GM18907 (cell line): ENCODE measurements around the gene KL.
A peak's percentile ranks its signal among the peaks of the same experiment; 100 is the strongest.

Source experiments
- ATAC-seq: cut with Tn5 transposase; IDR thresholded peaks from one replicate; pipeline ENCODE4 v1.9.1; 2021; ENCODE audit warnings: mild to moderate bottlenecking, moderate library complexity; ENCODE audit not compliant: unreplicated experiment

KL gene

DNA sequence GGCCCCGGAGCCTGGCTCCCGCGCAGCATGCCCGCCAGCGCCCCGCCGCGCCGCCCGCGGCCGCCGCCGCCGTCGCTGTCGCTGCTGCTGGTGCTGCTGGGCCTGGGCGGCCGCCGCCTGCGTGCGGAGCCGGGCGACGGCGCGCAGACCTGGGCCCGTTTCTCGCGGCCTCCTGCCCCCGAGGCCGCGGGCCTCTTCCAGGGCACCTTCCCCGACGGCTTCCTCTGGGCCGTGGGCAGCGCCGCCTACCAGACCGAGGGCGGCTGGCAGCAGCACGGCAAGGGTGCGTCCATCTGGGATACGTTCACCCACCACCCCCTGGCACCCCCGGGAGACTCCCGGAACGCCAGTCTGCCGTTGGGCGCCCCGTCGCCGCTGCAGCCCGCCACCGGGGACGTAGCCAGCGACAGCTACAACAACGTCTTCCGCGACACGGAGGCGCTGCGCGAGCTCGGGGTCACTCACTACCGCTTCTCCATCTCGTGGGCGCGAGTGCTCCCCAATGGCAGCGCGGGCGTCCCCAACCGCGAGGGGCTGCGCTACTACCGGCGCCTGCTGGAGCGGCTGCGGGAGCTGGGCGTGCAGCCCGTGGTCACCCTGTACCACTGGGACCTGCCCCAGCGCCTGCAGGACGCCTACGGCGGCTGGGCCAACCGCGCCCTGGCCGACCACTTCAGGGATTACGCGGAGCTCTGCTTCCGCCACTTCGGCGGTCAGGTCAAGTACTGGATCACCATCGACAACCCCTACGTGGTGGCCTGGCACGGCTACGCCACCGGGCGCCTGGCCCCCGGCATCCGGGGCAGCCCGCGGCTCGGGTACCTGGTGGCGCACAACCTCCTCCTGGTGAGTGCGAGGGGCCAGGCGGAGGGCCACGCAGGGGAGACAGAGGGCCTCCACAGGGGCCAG, at the start of gene KL:
TSS of gene KL (plus strand) at position 10 of the 909 bp plus-strand sequence. CDS start at position 28, 18 bp downstream.
- peak; percentile 45 for ATAC-seq

GRCh38 chr13:32967584-32968182, 48.5 kb upstream of the KL start:
- no peak for ATAC-seq

- ATAC-seq = no peak
Observed at GRCh38 chr13:32968316-32968715, 47.9 kb upstream of the KL start.

DNA sequence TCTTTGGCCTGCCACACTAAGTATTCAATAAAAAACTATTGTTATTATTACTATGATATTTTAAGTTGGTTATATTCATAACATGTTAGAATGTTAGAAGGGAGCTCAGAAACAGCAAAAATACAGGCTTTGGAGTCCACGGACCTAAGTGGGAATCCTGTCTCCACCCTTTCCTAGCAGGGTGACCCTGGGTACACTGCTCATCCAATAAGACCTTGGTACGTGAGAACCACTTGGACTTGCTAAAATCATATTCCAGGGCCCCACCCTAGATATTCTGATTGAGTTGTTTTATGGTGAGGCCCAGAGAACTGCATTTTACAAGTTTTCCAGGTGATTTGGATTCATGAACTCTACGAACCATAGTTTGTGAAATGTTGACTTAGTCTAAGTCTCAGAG, 47.4 kb upstream of the KL start:
- no peak for ATAC-seq

DNA sequence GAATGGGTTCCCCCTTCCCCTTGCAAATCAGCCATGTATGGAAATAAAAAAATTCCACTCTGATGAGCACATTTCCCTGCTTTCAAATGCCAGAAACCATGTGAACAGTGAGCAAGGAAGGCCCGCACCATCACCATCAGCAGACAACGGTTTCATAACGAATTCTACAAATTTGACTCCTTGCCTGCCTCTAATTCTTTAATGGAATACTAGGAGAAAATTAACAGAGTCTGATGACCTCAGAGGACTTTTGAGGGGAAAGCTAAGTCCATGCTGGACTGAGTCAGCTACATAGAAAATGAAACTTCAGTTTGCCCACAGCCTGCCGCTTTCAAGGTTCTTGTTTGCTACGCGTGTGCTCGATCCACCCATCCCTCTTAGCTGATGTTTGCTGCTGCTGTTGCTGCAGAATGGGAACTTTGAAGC, 46.7 kb upstream of the KL start:
- peak; percentile 93 for ATAC-seq

DNA sequence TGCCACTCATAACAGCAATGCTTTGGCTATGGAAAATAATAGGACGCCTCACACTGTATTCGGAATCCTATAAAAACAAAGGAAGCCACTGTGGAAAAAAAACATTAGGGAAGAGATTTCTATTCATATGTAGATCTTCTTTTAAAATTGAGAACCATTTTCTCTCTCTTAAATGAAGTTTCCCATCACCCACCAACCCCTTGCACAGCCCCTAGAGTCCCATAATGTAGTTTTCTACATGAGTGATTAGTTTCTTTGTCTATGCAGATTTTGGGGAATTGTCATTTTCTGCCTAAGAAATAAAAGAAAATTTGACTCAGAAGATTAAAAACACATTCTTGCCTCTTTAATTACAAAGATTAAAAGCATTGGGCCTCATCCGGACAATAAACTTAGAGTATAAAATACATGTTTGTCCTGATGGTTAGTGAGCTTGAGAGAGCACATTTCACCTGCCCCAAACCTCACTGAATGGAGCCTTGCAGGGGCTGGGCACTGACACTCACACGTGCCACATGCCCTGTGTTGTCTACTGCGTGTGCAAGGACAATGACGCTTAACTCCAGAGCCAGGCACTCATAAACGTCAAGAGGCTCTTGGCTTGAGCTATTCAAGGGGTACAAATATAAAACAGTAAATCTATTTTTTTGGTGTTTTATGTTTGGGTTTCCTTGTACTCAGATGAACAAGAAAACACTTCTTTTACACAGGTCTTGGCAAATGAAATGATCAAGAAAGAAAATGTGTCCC, 40.0 kb upstream of the KL start:
- no peak for ATAC-seq

- ATAC-seq = no peak
Observed at GRCh38 chr13:32976912-32977311, 39.3 kb upstream of the KL start.

- ATAC-seq = no peak
Observed at GRCh38 chr13:32977321-32977720, 38.9 kb upstream of the KL start.

- no peak for ATAC-seq
Observed at GRCh38 chr13:32978278-32978677, 37.9 kb upstream of the KL start.

GRCh38 chr13:32983058-32983457, 33.2 kb upstream of the KL start:
- no peak for ATAC-seq

DNA sequence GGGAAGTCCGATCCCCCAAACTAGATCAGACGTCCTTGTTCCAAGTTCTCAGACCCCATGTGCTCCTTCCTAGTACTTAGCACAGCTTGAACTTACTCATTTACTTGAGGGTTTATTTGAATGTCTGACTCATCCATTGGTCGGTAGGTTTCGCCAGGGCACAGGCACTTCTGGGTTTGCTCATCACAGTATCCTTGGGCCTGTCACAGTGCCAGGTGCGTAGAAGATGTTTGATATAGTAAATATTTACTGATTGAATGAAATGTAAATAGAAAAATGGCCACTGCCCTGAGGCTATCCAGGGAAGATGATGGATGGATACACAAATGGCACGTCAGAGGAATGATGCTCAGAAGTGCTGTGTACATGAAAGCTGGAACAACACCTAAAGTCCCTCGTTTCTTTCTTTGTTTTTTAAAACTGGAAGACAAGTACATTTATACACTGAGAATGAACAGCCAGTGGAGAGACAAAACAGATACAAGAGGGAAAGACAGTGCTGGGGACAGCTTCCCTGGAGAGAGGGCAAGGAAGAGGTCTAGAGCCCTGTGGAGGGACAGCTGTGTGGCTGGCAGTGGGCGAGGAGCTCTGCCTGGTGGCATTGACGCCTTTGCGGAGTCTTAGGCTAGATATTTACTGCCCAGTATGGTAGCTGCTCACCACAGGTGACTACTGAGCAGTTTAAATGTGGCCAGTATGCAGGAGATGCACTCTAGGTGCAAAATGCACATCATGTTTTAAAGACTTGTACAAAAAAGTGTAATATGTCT, 31.2 kb upstream of the KL start:
- ATAC-seq = no peak

DNA sequence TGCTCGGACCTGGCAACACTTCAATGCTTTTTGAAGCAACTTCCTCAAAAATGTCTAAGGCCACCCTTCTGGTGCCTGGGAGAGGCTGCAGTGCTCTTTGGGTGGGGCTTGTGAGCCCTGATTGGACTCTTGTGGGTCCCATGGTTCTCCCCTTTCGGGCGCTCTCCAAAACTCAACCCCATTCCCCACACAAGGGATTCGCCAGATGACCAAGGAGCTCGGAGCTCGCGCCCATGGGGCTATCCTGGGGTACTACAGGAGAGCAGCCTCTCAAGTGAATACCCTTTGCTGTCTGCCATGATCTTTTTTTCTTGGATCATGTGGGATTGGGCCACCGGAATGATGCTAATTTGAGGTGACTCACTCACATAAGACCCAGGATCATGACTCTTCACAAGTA, 29.7 kb upstream of the KL start:
- no peak for ATAC-seq

GRCh38 chr13:32987462-32987861, 28.8 kb upstream of the KL start:
- no peak for ATAC-seq

- no peak for ATAC-seq
Observed at GRCh38 chr13:32988608-32989289, 27.5 kb upstream of the KL start.

DNA sequence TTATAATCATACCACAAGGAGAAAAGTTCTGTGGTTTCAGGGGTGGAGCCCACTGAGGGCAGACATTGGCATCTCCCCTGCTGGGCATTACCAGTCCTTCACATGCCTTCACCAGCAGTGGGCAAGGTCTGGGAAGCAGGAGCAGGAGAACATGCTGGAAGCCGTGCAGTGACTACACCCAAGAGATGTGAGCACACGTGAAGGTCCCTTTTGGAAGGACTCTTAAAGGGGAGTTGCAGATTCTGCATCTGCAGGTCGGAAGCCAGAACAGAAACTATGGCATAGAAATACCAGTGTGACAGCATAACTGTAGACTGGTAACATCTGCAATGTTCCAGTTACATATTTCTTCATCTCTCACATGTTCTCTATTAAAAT, 26.9 kb upstream of the KL start:
- ATAC-seq = no peak

DNA sequence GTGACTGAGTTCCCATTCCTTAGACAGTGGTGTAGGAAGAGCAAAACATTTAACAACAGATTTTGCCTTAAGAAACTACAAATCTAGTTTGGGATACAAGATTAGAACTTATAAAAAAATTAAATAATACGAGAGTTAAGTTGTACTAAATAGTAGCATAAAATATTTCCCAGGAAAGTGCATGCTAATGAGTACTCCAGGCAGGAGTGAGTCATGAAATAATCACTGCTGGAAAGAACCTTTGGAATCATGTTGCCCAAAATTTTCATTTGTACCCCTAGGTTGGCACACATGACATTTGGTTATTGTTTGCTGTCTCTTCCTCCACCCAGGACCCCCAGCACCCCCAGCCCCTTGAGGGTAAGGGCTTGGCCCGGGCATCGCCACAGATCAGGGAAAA, 26.3 kb upstream of the KL start:
- no peak for ATAC-seq

DNA sequence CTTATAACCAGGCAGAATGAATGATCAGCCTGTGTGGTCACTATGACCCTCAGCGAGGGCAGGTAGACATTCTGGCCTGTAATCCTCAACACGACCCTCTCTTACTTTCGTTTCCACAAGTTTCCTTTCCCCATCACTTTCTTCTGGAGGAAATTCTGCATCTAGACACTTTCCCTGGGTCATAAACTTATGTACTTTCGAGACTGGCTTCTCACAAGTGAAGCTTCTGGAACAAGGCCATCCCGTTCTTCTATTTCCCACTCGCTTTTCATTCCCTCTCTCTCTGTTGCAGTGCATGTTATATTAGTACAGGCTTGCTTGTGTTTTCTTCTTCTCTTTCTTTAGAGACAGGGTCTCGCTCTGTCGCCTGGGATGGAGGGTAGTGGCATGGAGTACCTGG, 23.1 kb upstream of the KL start:
- ATAC-seq = no peak

DNA sequence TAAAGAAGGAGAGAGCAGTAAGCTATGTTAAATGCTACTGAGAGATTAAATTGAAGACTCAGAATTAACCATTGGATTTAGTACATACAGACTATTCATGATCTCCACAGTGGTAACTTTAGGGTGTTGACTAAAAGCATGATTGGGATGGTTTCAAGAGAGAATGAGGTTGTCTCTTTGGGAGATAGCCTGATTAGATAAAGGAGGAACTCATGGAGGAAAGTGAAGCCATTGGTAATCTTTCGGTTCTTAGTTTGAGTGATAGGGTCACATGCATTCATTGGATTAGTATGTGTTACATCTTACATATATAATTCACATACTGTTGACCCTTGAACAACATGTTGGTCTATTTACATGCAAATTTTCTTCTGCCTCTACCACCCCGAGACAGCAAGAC, 18.8 kb upstream of the KL start:
- ATAC-seq = no peak

- ATAC-seq = no peak
Observed at GRCh38 chr13:32998966-32999365, 17.3 kb upstream of the KL start.

- ATAC-seq = no peak
Observed at GRCh38 chr13:33000365-33000764, 15.9 kb upstream of the KL start.
